GM18520 (cell line): ENCODE results near the gene SLC35F1.
A peak's percentile ranks its signal among the peaks of the same experiment; 100 is the strongest.
"Not testable (repeated sequence)": the region's sequence is repeated elsewhere in the genome, so short reads cannot be mapped to it uniquely, and the experiment has no call there.

ENCODE experiments used
- ATAC-seq: cut with Tn5 transposase; IDR thresholded peaks from one replicate; pipeline ENCODE4 v1.9.1; 2021; ENCODE audit not compliant: unreplicated experiment

Gene SLC35F1

DNA sequence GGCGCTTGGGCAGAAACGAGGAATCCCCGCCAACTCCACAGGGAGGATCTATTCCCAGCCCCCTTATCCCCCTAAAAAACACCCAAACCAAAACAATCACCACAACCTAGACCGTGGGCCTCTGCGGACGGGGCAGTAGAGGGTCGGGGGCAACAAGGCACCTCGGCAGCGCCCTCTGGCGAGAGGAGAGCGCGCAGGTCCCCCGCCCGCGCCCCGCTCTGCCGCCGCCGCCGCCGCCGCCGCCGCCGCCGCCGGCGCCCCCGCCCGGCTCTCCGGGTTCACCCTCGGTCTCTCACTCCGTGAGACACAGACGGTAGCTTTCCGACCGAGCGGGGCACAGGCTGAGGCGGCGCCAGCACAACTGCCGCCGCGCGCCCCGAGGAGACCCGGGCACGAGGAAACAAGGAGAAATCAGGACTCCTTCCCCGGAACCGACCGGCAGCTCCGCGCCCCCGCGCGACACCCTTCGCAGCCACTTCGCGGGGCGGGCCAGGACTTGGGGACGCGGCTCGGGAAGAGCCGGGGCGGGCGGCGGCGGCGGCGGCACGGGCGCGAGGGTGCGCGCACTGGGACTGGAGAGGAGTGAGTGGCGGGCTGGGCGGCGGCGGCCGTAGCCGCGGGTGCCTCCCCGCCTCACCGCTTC lies at the start of gene SLC35F1:
TSS of gene SLC35F1 (plus strand) at position 307 of the 643 bp plus-strand sequence.
- no peak for ATAC-seq

GRCh38 chr6:117858601-117859000 lies 48.5 kb upstream of the SLC35F1 start:
- ATAC-seq = not testable (repeated sequence)

GRCh38 chr6:117861545-117861944 lies 45.5 kb upstream of the SLC35F1 start:
- no peak for ATAC-seq

DNA sequence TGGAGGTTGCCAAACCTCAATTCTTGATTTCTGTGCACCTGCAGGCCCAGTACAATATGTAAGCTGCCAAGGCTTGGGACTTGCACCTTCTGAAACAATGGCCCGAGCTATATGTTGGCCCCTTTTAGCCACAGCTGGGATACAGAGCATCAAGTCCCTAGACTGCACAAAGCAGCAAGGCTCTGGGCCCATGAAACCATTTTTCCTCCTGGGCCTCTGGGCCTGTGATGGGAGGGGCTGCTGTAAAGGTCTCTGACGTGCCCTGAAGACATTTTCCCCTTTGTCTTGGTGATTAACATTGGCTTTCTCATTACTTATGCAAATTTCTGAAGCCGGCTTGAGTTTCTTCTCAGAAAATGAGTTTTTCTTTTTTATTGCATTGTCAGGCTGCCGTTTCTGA lies 40.5 kb upstream of the SLC35F1 start:
- ATAC-seq = no peak

DNA sequence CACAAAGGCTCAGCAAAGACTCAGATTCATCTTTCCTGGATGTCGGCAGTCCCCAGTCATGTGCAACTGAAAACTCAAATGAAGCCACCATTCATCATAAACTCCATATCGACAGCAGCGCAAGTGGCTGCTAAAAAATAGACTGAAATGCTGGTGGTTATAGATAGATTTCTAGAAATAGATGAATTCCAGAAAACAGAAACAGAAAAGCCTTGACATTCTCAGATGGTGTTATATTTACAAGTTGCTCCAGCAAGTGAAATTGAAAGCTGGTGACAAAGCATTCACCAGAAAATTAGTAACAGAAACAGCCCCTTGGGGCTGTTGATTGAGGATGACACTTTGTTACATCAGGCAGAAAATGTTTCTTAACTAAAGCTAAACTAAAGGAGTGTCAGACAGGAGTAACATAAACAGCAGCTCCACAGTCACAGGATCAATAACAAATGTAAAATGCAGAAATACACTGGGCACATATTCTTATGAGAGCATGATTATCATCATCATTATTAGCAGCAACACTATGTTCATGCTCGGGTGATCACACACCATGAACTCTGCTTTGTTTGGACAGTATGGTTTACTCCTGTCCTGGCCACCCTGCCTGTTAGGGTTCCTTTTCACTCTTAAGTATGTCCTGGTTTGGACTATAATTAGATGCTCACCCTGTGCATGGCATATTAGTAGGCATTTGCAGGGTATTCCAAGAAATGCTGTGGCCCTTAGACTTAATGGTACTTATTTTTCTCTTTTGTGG lies 36.4 kb upstream of the SLC35F1 start:
- peak; percentile 80 for ATAC-seq

GRCh38 chr6:117880824-117881223 lies 26.2 kb upstream of the SLC35F1 start:
- ATAC-seq = no peak

DNA sequence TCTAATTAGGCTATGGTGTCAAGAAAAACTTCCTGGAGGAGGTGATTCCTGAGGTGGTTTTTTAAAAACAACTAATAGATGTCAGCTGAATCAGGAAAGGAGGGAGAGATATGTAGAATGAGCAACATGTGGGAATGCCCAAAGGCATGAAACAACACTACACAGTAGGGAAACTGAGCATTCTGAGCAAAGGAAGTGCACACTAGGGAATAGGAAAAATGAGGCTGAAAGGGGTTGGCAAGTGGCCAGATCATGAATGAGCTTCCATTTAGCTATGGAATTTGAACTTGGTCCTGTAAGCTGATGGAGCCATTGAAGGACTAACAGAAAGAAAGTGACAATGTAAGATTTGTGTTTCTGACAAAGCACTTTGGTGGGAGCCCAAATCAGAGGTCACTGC lies 16.9 kb upstream of the SLC35F1 start:
- no peak for ATAC-seq

DNA sequence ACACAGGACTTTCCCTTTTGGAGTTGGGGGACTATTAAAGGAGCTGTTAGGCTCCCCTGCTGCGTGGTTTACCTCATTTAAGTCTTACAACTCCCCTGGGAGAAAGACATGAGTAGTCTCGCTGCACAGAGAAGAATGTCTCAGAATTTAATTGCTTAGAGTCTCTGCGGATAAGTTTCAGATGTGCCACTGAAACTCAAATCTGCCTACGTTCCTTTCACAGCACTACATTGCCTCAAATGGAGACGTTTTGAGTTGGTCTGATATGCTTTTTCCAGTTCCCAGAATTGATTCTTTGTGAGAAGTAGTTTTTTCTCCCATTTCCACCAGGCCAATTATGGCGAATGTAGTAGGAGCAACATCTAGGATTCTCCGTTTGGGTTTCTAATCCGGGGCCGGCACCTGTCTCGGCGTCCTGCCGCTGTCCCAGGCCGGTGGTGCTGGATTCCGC lies 532 bp upstream of the SLC35F1 start:
- no peak for ATAC-seq

DNA sequence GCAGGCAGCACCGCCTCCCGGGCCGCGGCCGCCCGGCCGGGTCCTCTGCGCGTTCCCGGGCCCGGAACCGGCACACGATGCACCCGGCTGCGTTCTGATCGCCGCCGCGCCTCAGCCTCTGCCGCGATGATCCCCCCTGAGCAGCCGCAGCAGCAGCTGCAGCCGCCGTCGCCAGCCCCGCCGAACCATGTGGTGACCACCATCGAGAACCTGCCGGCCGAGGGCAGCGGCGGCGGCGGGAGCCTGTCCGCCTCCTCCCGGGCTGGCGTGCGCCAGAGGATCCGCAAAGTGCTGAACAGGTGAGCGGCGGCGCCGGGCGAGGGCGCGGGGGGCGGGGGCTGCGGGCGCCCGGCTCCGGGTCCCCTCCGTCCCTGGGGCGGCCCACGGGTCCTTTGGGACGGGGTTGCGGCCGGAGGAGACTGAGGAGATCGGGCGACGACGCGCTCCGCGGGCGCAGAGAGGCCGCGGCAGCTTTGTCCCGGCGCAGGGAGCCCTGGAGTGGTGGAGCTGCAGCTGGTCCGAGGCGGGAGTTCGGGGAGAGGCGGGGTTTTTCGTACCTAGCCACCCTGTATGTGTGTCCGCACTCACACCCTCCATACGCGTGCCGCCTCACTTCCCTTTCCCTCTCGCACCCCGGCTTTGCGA lies 659 bp downstream of the SLC35F1 start:
- no peak for ATAC-seq

GRCh38 chr6:117908246-117909068 lies 1.4 kb downstream of the SLC35F1 start:
- no peak for ATAC-seq

- no peak for ATAC-seq
Measured at GRCh38 chr6:117909638-117910037, 2.6 kb downstream of the SLC35F1 start.

DNA sequence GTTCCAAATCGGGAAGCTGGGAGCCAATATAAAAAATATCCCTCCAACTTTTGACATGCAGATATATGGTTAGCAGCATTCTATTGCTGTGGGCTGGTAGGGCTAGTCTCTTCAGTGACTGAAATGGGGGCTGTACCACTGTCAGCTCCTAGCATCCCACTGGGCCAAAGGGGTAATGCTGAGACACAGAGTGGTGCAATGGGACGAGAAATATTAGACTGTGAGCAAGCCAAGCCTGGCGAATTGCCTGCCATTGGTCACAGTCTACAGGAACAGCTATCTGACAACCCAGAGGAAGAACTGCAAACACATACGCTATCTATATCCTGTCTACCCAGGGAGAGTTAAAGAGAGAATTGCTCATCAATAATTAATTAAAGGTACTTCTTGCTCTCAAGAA lies 3.5 kb downstream of the SLC35F1 start:
- ATAC-seq = no peak

DNA sequence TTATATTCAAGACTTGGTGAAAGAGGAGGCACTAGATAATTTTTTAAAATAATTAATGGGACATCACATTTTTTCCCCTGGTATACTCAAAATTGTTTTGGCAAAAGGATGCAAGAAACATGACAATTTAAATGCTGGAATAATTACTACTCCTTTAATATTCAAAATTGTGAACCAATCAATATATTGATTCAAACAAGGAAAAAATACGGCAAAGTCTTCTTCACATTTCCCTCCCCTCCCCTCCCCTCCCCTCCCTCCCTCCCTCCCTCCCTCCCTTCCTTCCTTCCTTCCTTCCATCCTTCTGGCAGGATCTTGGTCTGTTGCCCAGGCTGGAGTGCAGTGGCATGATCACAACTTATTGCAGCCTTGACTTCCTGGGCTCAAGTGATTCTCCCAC lies 4.1 kb downstream of the SLC35F1 start:
- no peak for ATAC-seq

DNA sequence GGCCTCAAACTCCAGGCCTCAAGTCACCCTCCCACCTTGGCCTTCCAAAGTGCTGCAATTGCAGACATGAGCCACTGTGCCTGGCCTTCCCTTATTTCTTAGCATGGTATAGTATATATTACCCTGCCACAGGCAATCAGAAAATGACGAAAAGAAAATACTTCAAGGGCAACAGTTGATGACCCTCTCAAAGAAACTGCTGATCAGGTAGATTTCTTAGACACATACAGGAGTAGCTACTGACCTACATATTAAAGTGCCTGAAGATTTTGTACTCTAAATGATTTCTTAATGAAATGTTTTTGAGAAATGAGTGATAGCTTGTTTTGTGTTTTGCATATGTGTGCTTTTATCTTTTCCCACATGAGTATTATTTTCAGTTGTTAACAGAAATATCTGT lies 4.6 kb downstream of the SLC35F1 start:
- no peak for ATAC-seq

GRCh38 chr6:117915846-117916245 lies 8.8 kb downstream of the SLC35F1 start:
- no peak for ATAC-seq

DNA sequence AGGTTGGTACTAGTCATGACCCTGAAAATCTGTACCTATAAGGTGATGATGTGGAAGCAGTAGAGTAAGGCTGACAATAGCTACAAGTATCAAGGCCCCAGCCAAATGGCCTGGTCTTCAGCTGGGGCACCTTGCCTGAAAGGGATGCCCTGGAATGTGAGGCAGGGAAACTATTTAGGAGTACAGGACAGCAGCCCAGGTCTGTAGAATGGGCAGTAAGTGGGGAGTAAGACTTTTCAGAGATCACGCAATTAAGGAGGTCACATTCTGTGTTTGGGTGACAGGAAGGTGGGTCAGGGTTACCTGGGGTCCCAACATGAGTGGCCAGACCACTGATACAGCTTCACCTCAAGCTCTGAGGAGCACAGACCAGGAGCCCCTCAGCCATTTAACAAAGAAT lies 9.4 kb downstream of the SLC35F1 start:
- no peak for ATAC-seq

- no peak for ATAC-seq
Measured at GRCh38 chr6:117917176-117917575, 10.1 kb downstream of the SLC35F1 start.

DNA sequence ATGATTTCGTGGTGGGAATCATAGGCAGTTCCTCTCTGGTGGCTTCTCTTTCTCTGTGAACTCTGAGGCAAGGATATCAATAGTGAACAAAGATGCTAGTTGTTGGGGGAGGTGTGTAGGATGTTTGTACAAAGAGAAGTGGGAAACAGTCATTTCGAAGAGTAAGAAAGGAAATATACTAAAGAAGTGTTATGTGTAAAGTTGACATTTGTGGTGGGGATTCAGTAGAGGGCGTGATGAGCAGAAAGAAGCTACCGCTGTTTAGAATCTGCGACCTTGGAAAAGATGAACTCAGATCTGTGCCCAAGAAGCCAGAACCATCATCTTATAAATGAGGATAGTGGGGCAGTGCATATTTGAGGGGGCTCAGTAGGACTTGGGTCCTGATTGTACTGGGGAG lies 11.4 kb downstream of the SLC35F1 start:
- ATAC-seq = no peak

DNA sequence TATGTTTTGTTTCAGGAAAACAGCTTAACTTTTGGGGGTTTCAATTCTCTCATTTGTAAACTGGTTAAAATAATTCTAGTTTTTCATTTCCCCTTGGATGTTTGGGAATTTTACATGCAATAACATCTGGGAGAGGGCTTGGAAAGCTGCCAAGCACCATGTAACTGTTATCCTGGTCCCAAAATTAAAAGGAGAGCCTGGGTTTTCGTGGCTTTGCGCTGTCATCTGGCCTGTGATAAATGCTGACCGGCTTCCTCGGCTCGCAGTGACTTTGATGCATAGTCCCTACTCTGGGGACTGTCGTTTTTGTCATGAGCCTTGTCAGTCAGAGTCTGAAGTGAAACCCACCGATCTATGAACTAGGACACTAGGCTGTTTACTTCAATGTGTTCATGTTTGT lies 12.2 kb downstream of the SLC35F1 start:
- no peak for ATAC-seq

GRCh38 chr6:117919775-117920729 lies 13.0 kb downstream of the SLC35F1 start:
- ATAC-seq = no peak
